IMR-90 (cell line): ENCODE data around the gene STARD10.

Experiments
- BHLHE40 ChIP-seq: fragments of 150-350 bp; IDR thresholded peaks from 2 replicates; pipeline ENCODE4 v1.6.1; 2016; ENCODE audit warnings: mild to moderate bottlenecking, low read depth, low read length
- CHD1 ChIP-seq: IDR thresholded peaks from 2 replicates; pipeline ENCODE4 v1.6.1; 2012; ENCODE audit warnings: low read depth, low read length, improper control_type of control experiment
- FOS ChIP-seq: fragments of 150-350 bp; IDR thresholded peaks from 2 replicates; pipeline ENCODE4 v1.6.1; 2016; ENCODE audit warnings: low read depth, low read length
- MAFK ChIP-seq: IDR thresholded peaks from 2 replicates; pipeline ENCODE4 v1.6.1; 2012; ENCODE audit warnings: low read depth, low read length, improper control_type of control experiment
- MXI1 ChIP-seq: IDR thresholded peaks from 2 replicates; pipeline ENCODE4 v1.6.1; 2012; ENCODE audit warnings: low read depth, mild to moderate bottlenecking, low read length, moderate library complexity, borderline replicate concordance
- NFE2L2 ChIP-seq: fragments of 150-350 bp; IDR thresholded peaks from 2 replicates; pipeline ENCODE4 v1.6.1; 2016; ENCODE audit warnings: low read depth, mild to moderate bottlenecking, low read length
- POLR2A ChIP-seq: IDR thresholded peaks from 2 replicates; pipeline ENCODE4 v1.6.1; 2012; ENCODE audit warnings: mild to moderate bottlenecking, low read depth, low read length
- RAD21 ChIP-seq: IDR thresholded peaks from 2 replicates; pipeline ENCODE4 v1.6.1; 2012; ENCODE audit warnings: low read length, improper control_type of control experiment
- RCOR1 ChIP-seq: IDR thresholded peaks from 2 replicates; pipeline ENCODE4 v1.6.1; 2012; ENCODE audit warnings: mild to moderate bottlenecking, low read length, improper control_type of control experiment; ENCODE audit not compliant: insufficient replicate concordance
- RFX5 ChIP-seq: IDR thresholded peaks from 2 replicates; pipeline ENCODE4 v1.8.0; 2012; ENCODE audit warnings: low read depth, mild to moderate bottlenecking, low read length, moderate library complexity
- SMC3 ChIP-seq: fragments of 150-350 bp; IDR thresholded peaks from 2 replicates; pipeline ENCODE4 v1.6.1; 2016; ENCODE audit warnings: low read depth, mild to moderate bottlenecking, antibody characterized with exemption, low read length, moderate library complexity
- TF ChIP-seq, protein P1 (sequence below): conservative IDR thresholded peaks from 2 replicates; pipeline ENCODE4 v1.5.1; 2012; ENCODE audit warnings: mild to moderate bottlenecking, low read depth, low read length, improper control_type of control experiment
- TF ChIP-seq, protein P2 (sequence below): fragments of 150-350 bp; IDR thresholded peaks from 2 replicates; pipeline ENCODE4 v1.6.1; 2016; ENCODE audit warnings: low read depth, mild to moderate bottlenecking, low read length, moderate library complexity, borderline replicate concordance
- TF ChIP-seq, protein P3 (sequence below): fragments of 150-350 bp; IDR thresholded peaks from 2 replicates; pipeline ENCODE4 v1.6.1; 2017; ENCODE audit warnings: mild to moderate bottlenecking, antibody characterized with exemption, low read length, low read depth

DNA sequence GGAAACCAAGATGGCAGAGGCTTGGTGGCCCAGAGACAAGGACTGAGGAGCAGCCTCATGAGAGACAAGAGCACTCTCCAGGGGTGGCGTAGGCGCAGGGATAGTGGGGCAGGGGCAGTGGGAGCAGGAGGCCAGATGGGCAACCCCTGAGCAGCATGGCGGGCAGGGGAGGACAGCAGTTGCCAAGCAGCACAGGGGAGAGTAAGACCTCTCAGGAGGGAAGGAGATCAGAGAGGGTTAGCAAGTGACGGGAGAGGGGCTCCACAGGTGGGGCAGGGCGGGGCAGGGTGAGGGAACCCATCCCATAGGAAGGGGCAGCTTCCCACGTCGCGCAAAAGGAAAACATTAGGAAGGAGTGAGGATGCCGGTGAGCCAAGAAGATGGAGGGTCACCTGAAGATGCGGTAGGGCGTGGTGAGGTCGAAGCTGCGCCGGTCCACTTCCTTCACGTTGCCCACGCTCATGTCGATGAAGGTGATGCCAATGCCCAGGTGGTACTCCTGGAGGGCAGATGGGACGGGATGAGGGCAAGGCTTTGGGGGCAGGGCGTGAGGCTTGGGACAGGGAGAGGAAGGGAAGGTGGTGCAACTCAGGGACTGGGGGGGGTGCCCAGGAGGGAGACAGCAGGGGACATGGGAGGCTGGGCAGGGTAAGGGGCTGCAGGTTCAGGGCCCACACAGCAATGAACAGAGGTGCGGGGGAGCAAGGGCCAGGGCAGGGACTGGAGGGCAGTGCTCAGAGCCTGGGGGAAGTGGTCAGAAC lies 84.2 kb downstream of the STARD10 start:
- TF ChIP-seq POLR2A: no peak
- TF ChIP-seq, protein P1, sequence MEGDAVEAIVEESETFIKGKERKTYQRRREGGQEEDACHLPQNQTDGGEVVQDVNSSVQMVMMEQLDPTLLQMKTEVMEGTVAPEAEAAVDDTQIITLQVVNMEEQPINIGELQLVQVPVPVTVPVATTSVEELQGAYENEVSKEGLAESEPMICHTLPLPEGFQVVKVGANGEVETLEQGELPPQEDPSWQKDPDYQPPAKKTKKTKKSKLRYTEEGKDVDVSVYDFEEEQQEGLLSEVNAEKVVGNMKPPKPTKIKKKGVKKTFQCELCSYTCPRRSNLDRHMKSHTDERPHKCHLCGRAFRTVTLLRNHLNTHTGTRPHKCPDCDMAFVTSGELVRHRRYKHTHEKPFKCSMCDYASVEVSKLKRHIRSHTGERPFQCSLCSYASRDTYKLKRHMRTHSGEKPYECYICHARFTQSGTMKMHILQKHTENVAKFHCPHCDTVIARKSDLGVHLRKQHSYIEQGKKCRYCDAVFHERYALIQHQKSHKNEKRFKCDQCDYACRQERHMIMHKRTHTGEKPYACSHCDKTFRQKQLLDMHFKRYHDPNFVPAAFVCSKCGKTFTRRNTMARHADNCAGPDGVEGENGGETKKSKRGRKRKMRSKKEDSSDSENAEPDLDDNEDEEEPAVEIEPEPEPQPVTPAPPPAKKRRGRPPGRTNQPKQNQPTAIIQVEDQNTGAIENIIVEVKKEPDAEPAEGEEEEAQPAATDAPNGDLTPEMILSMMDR: no peak
- no peak for TF ChIP-seq RAD21
- TF ChIP-seq, protein P2, sequence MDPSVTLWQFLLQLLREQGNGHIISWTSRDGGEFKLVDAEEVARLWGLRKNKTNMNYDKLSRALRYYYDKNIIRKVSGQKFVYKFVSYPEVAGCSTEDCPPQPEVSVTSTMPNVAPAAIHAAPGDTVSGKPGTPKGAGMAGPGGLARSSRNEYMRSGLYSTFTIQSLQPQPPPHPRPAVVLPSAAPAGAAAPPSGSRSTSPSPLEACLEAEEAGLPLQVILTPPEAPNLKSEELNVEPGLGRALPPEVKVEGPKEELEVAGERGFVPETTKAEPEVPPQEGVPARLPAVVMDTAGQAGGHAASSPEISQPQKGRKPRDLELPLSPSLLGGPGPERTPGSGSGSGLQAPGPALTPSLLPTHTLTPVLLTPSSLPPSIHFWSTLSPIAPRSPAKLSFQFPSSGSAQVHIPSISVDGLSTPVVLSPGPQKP: no peak
- TF ChIP-seq MAFK: no peak
- TF ChIP-seq FOS: no peak
- no peak for TF ChIP-seq RCOR1
- TF ChIP-seq BHLHE40: no peak
- TF ChIP-seq SMC3: no peak
- no peak for TF ChIP-seq MXI1
- TF ChIP-seq, protein P3, sequence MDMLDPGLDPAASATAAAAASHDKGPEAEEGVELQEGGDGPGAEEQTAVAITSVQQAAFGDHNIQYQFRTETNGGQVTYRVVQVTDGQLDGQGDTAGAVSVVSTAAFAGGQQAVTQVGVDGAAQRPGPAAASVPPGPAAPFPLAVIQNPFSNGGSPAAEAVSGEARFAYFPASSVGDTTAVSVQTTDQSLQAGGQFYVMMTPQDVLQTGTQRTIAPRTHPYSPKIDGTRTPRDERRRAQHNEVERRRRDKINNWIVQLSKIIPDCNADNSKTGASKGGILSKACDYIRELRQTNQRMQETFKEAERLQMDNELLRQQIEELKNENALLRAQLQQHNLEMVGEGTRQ: no peak
- no peak for TF ChIP-seq CHD1
- TF ChIP-seq RFX5: no peak
- no peak for TF ChIP-seq NFE2L2
